ENCODE results near the gene CMTM2. TPM values are rescaled to one million over a fixed set of nuclear protein-coding genes. Genes with fewer than 3 reads are reported as not detected.

CMTM2 gene
- total and polyA plus RNA-seq, 9 of the 15 experiments (the other 6 are each of a cell fraction or from before 2014, with no cell fraction given), result not detected

GRCh38 chr16:66576296-66576695 lies 3.0 kb upstream of the CMTM2 start (continued):
- no peak for TF ChIP-seq KLF6 (CRISPR knock-in tag; IDR thresholded peaks at IDR 0.05; ENCODE audit: borderline replicate concordance)

GRCh38 chr16:66580605-66581209 lies 1.4 kb downstream of the CMTM2 start:
- Histone ChIP-seq H3K4me2 (ENCODE audit: insufficient read depth, low read length) (no peak overlapping the region), H3K79me2 (ENCODE audit: control insufficient read depth, insufficient read depth, low read length) (no peaks in the 10 kb centered on the region), H3K27me3 (ENCODE audit: control insufficient read depth in 2 of 2, insufficient read depth in 2 of 2, low read length in 2 of 2) (peaks cover 4 to 16% of the 10 kb centered on the region in 2 experiments; a peak in 4 of 5 replicates), H3K27ac (ENCODE audit: extremely low read depth, low read depth, low read length) (no peak overlapping the region), H3K9me1 (ENCODE audit: control insufficient read depth, insufficient read depth, low read length) (no peaks in the 10 kb centered on the region), H2AFZ (ENCODE audit: low read depth, low read length) (no peak overlapping the region), H4K20me1 (replicated peaks; ENCODE audit: control insufficient read depth, insufficient read depth, low read length) (no peaks in the 10 kb centered on the region), H3K9ac (ENCODE audit: insufficient read depth in 1 of 2, low read depth in 2 of 2, low read length in 2 of 2) (no peak overlapping the region), H3K36me3 (ENCODE audit: control insufficient read depth, insufficient read depth, low read length) (no peaks in the 10 kb centered on the region), H3K4me3 (no peak overlapping the region), H3K4me1 (replicated peaks in 1 of 2; ENCODE audit: control insufficient read depth in 2 of 2, insufficient read depth in 2 of 2, low read length in 2 of 2) (peaks cover 0 to 9% of the 10 kb centered on the region in 2 experiments; a peak in 4 of 5 replicates), H3K9me3 (replicated peaks; ENCODE audit: control insufficient read depth, insufficient read depth, low read depth, low read length) (no peaks in the 10 kb centered on the region)
- no peak for FAIRE-seq
- ChIA-PET POLR2A (interaction anchor here (1.0 kb wide), 1 partner anchor 9 kb away, joined by 3 read pairs; no protein-coding TSS in a partner anchor), CTCF (ENCODE audit: low intra/inter-chr PET ratio) (interaction anchor here (0.5 kb wide), 1 partner anchor 9 kb away, joined by 3 read pairs; no protein-coding TSS in a partner anchor)
- no peak for ATAC-seq
- intact Hi-C loops (cut with micrococcal nuclease) (no loop called here), in situ Hi-C loops (cut with MboI) (no loop called here)
- 11% methylated on average over 4 of the region's 4 CpGs for WGBS (ENCODE audit: insufficient coverage, low coverage, missing lambda C conversion rate)
- no TSS peak for BruUV-seq (replicated peaks)
- no peak for DNase-seq (ENCODE audit: extremely low read depth in 1 of 4, low spot score in 3 of 4)
- no peak for TF ChIP-seq HMGN3 (IDR thresholded peaks at IDR 0.05; ENCODE audit: borderline replicate concordance, extremely low read depth, insufficient read length, low read depth, low read length)
- no peak for TF ChIP-seq NR2C1 (IDR thresholded peaks at IDR 0.05)
- no peak for TF ChIP-seq NR2C1 (tag; IDR thresholded peaks at IDR 0.05)
- no peak for TF ChIP-seq ETV5 (CRISPR knock-in tag; IDR thresholded peaks at IDR 0.05; ENCODE audit: low read depth)
- TF ChIP-seq ZNF263 (CRISPR knock-in tag; IDR thresholded peaks at IDR 0.05; ENCODE audit: borderline replicate concordance), result no peak
- no peak for TF ChIP-seq TRIM25 (IDR thresholded peaks at IDR 0.05; ENCODE audit: borderline replicate concordance)
- TF ChIP-seq, protein P1, sequence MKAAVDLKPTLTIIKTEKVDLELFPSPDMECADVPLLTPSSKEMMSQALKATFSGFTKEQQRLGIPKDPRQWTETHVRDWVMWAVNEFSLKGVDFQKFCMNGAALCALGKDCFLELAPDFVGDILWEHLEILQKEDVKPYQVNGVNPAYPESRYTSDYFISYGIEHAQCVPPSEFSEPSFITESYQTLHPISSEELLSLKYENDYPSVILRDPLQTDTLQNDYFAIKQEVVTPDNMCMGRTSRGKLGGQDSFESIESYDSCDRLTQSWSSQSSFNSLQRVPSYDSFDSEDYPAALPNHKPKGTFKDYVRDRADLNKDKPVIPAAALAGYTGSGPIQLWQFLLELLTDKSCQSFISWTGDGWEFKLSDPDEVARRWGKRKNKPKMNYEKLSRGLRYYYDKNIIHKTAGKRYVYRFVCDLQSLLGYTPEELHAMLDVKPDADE (conservative IDR thresholded peaks at IDR 0.05; ENCODE audit: control insufficient read depth, low read depth, low read length), result no peak
- TF ChIP-seq BCL6 (CRISPR knock-in tag; IDR thresholded peaks at IDR 0.05), result no peak
- no peak for TF ChIP-seq U2AF2 (optimal IDR thresholded peaks at IDR 0.05; ENCODE audit: low read depth, low read length)
- TF ChIP-seq CHCHD3 (CRISPR knock-in tag; IDR thresholded peaks at IDR 0.05), result no peak
- TF ChIP-seq THRAP3 (IDR thresholded peaks at IDR 0.05; ENCODE audit: borderline replicate concordance), result no peak
- no peak for TF ChIP-seq ZNF12 (CRISPR knock-in tag; IDR thresholded peaks at IDR 0.05)
- TF ChIP-seq NR4A1 (CRISPR knock-in tag; IDR thresholded peaks at IDR 0.05), result no peak
- no peak for TF ChIP-seq NR4A1 (tag; IDR thresholded peaks at IDR 0.05)
- no peak for TF ChIP-seq ZNF445 (CRISPR knock-in tag; IDR thresholded peaks at IDR 0.05; ENCODE audit: low read depth)
- no peak for TF ChIP-seq BHLHE40 (IDR thresholded peaks at IDR 0.05; ENCODE audit: low read length)

Measured in K562 (cell line).